Activated naive CD4-positive, alpha-beta T cell treated with anti-CD3 and anti-CD28 coated beads, Interleukin-2, amount 10 ng/mL, durations not matched to agents 7 days and 5 days (primary cell): ENCODE results near the gene MPP3.
"Not testable (repeated sequence)": the region's sequence is repeated elsewhere in the genome, so short reads cannot be mapped to it uniquely, and the experiment has no call there.

Source experiments
- CTCF ChIA-PET: fragments of 350-600 bp; sonication (Branson Sonifier 250); formaldehyde crosslinking; loops from one replicate; lab custom pipeline; 2021; ENCODE audit warnings: antibody characterized with exemption; lab: Charles Lee
- DNase-seq: peaks from one replicate; pipeline ENCODE4 v3.0.0-alpha.2; 2020
- H3K27ac Mint-ChIP-seq: one replicate; pipeline ENCODE4 v1.8.0; 2021; ENCODE audit warnings: mild to moderate bottlenecking, moderate library complexity, mixed read lengths
- H3K27me3 Mint-ChIP-seq: one replicate; pipeline ENCODE4 v1.8.0; 2021; ENCODE audit warnings: mild to moderate bottlenecking, mixed read lengths
- H3K36me3 Mint-ChIP-seq: one replicate; pipeline ENCODE4 v1.8.0; 2021; ENCODE audit warnings: mixed read lengths
- H3K4me1 Mint-ChIP-seq: one replicate; pipeline ENCODE4 v1.8.0; 2021; ENCODE audit warnings: mixed read lengths
- H3K4me3 Mint-ChIP-seq: one replicate; pipeline ENCODE4 v1.8.0; 2021; ENCODE audit warnings: mild to moderate bottlenecking, moderate library complexity, mixed read lengths
- H3K9me3 Mint-ChIP-seq: one replicate; pipeline ENCODE4 v1.8.0; 2021; ENCODE audit warnings: mixed read lengths

Gene MPP3

DNA sequence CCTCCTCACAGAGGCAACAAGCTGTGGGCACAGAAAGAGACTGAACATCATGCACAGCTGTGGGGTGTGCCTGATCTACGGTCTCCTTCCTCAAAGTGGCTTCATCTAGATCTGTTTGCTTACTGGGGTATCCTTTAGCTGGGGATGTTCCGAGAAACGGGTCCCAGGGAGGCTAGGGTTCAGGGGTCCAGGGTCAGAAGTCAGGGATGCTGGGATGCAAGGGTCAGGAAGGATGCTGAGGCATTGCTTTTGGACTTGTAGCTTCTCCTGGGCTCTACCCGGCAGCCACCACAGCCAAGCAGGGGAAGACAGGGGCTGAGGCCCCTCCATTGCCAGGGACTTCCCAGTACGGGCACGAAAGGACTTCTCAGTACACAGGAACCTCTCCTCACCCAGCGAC lies 20.6 kb upstream of the MPP3 start:
- H3K27me3 Mint-ChIP-seq = peaks cover 62% of the 10 kb centered on the region
- DNase-seq = no peak
- no peak overlapping the region for H3K27ac Mint-ChIP-seq
- H3K4me1 Mint-ChIP-seq = no peaks in the 10 kb centered on the region
- no peaks in the 10 kb centered on the region for H3K36me3 Mint-ChIP-seq
- CTCF ChIA-PET = interaction anchor here (1.1 kb wide), 1 partner anchor 27 kb away, joined by 5 read pairs; no protein-coding TSS in a partner anchor
- H3K4me3 Mint-ChIP-seq = no peak overlapping the region
- no peaks in the 10 kb centered on the region for H3K9me3 Mint-ChIP-seq

DNA sequence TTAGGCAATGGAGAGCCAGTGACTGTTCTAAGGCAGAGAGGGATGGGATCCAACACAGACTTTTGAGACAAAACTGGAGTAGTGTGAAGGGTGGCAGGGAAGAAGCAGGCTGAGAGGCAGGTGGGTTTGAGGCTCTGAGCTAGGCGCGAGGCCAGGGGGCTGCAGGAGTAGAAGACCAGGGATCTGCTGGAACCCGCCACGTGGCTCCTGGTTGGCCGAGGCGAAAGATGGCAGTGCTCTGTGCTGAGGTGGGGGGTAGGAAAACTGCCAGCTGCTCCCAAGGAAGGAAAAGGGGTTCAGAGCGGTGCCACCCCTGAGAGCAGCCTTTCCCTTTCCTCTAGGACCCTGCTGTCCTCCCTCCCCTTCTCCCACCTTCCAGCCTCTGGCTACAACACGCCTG lies 19.6 kb upstream of the MPP3 start:
- no peaks in the 10 kb centered on the region for H3K9me3 Mint-ChIP-seq
- H3K36me3 Mint-ChIP-seq = no peaks in the 10 kb centered on the region
- no peak for DNase-seq
- H3K4me1 Mint-ChIP-seq = no peaks in the 10 kb centered on the region
- no peak overlapping the region for H3K4me3 Mint-ChIP-seq
- H3K27ac Mint-ChIP-seq = no peak overlapping the region
- CTCF ChIA-PET = no interaction called here
- H3K27me3 Mint-ChIP-seq = peaks cover 60% of the 10 kb centered on the region

DNA sequence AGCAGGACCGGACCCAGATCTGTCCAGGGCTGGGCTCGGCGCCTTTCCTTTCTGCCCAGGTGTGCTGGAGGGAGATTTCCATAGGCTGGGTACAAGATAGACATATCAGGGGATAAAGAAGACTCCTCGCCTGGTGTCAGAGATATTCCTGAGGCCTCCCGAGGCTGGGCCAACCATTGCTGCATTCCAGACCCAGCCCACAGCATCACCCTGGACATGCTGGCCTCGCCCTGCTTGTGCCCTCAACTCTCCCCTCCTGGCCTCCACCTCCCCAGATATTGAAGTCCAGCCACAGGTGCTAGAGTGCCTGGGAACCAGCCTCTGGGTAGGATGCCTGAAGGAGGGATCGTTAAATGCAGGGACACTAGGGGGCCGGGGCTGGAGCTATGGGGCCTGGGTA lies 16.2 kb upstream of the MPP3 start:
- CTCF ChIA-PET = no interaction called here
- peaks cover 46% of the 10 kb centered on the region for H3K27me3 Mint-ChIP-seq
- no peak for DNase-seq
- H3K4me3 Mint-ChIP-seq = no peak overlapping the region
- no peaks in the 10 kb centered on the region for H3K9me3 Mint-ChIP-seq
- no peak overlapping the region for H3K27ac Mint-ChIP-seq
- H3K4me1 Mint-ChIP-seq = no peaks in the 10 kb centered on the region
- no peaks in the 10 kb centered on the region for H3K36me3 Mint-ChIP-seq

DNA sequence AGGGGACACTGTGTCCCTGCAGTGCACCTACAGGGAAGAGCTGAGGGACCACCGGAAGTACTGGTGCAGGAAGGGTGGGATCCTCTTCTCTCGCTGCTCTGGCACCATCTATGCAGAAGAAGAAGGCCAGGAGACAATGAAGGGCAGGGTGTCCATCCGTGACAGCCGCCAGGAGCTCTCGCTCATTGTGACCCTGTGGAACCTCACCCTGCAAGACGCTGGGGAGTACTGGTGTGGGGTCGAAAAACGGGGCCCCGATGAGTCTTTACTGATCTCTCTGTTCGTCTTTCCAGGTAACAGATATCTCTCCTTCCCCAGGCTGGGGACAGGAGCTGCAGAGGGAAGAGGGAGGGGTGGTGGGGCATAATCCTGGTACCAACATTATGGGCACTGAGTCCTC lies 15.7 kb upstream of the MPP3 start:
- CTCF ChIA-PET = no interaction called here
- DNase-seq = no peak
- no peaks in the 10 kb centered on the region for H3K9me3 Mint-ChIP-seq
- no peaks in the 10 kb centered on the region for H3K36me3 Mint-ChIP-seq
- H3K27me3 Mint-ChIP-seq = peaks cover 40% of the 10 kb centered on the region
- H3K27ac Mint-ChIP-seq = no peak overlapping the region
- no peak overlapping the region for H3K4me3 Mint-ChIP-seq
- H3K4me1 Mint-ChIP-seq = no peaks in the 10 kb centered on the region

DNA sequence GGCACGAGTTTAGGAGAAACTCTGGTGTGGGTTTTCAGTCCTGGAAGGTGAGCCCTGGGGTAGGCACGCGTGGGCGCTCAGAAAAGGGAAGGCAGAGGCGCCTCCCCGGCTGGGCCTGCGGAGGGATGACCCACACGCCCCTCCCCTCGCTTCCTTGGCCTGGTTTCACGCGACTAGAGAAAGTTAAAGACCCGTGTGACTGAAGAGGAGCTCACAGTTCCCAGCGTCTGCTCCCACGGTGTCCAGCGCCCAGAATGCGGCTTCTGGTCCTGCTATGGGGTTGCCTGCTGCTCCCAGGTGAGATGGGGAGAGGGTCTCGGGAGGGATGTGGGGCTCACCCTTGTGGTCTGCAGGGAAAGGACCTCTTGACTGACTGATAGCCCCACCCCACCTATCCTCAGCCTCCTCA lies 14.0 kb upstream of the MPP3 start, which contains the start of gene CD300LG:
CD300LG (plus strand) TSS at position 214 of the 409 bp plus-strand sequence; CDS start at position 255, 41 bp downstream.
- Mint-ChIP-seq H3K36me3 (no peaks in the 10 kb centered on the region), H3K4me3 (no peak within 1 kb of the TSS), H3K4me1 (no peaks in the 10 kb centered on the region), H3K27ac (no peak within 1 kb of the TSS), H3K9me3 (no peaks in the 10 kb centered on the region), H3K27me3 (peaks cover 36% of the 10 kb centered on the region)
- DNase-seq = no peak
- CTCF ChIA-PET = interaction anchor here (0.7 to 1.8 kb wide), 13 partner anchors 9 to 153 kb away, joined by 3 to 9 read pairs (median 4); no protein-coding TSS in a partner anchor

DNA sequence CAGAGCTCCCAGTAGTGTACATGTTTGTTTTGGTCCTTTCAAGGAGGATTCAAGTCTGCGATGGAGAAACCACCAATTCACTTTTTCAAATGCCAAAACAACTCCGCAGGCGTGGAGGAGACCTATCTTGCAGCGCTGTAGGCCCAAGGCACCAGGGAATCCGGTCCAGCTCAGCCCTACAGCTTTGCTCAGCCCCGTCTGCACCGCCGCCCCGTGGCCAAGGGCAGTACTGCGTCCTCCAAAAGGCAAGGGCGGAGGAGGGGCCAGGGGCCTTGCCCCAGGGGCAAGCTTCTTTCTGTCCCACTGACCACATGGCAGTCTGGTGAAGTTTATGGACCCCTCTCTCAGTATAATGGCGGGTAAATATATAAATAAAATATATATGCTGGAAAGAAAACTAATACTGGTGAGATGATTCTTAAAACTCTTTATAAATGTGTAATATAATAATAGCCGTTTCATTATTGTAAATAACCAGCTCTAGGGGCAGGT lies 13.3 kb upstream of the MPP3 start:
- Mint-ChIP-seq H3K4me3 (no peak overlapping the region), H3K4me1 (no peaks in the 10 kb centered on the region), H3K27ac (no peak overlapping the region), H3K27me3 (peaks cover 43% of the 10 kb centered on the region), H3K9me3 (no peaks in the 10 kb centered on the region), H3K36me3 (no peaks in the 10 kb centered on the region)
- CTCF ChIA-PET = interaction anchor here (0.7 to 2.6 kb wide), 21 partner anchors 8 to 269 kb away, joined by 3 to 9 read pairs (median 4); no protein-coding TSS in a partner anchor
- peak; percentile 82 for DNase-seq

DNA sequence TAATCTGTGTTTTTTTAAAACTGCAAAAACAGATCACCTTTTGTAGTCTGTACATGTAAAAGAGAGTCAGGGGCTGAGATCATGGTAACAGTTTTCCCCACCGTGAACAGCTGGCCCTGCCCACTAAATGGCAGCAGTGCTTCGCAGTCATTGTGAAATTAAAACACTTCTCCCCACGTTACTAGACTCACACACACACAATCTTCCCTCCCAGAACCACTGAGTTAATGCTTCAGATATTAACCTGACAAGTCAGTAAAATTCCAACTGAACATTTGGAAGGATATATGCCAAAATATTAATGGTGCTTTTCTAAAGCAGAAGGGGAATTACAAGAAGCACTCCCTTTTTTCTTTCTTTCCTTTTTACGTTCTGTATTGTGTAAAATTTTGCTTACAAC lies 12.8 kb upstream of the MPP3 start:
- no peak for DNase-seq
- Mint-ChIP-seq H3K36me3 (no peaks in the 10 kb centered on the region), H3K27ac (no peak overlapping the region), H3K27me3 (peaks cover 48% of the 10 kb centered on the region), H3K9me3 (no peaks in the 10 kb centered on the region), H3K4me1 (no peaks in the 10 kb centered on the region), H3K4me3 (no peak overlapping the region)
- CTCF ChIA-PET = interaction anchor here (0.7 to 2.6 kb wide), 20 partner anchors 8 to 269 kb away, joined by 3 to 9 read pairs (median 4); no protein-coding TSS in a partner anchor

DNA sequence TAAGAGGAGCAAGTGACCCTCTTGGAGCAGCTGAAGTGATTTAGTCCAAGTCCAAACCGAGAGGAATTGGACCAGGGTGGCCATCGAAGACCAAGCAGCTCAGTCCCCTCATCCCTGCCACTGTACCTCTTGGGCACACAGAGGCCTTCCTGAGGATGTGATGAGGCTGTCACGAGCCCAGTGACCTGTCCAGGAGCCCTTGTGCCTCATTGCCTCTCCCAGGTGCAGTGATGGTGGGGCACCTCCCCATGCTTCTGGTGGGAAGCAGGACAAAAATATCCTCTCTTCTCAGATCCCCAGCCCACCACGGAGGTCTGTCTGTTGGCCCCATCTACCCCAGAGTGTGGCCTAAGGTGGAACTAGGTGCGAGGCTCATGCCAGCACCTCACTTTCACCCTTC lies 11.3 kb upstream of the MPP3 start:
- CTCF ChIA-PET = interaction anchor here (2.6 kb wide), 1 partner anchor 34 kb away, joined by 7 read pairs; no protein-coding TSS in a partner anchor
- no peak overlapping the region for H3K27ac Mint-ChIP-seq
- H3K36me3 Mint-ChIP-seq = no peaks in the 10 kb centered on the region
- DNase-seq = no peak
- H3K4me3 Mint-ChIP-seq = no peak overlapping the region
- H3K27me3 Mint-ChIP-seq = peaks cover 54% of the 10 kb centered on the region
- no peaks in the 10 kb centered on the region for H3K4me1 Mint-ChIP-seq
- H3K9me3 Mint-ChIP-seq = no peaks in the 10 kb centered on the region

DNA sequence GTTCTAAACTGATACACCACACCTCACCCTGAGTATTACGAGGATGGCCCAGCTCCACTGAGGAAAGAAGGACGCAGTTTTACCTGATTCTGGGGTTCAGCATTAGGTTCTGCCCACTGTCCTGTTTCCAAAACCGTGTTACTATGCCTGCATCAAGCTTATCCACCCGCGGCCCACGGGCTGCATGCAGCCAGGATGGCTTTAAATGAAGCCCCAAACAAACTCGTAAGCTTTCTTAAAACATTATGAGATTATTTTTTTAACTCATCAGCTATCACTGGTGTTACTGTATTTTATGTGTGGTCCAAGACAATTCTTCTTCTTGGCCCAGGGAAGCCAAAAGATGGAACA lies 10.0 kb upstream of the MPP3 start:
- Mint-ChIP-seq H3K4me3 (no peak overlapping the region), H3K36me3 (no peaks in the 10 kb centered on the region), H3K27ac (no peak overlapping the region), H3K27me3 (peaks cover 49% of the 10 kb centered on the region), H3K9me3 (no peaks in the 10 kb centered on the region), H3K4me1 (no peaks in the 10 kb centered on the region)
- no peak for DNase-seq
- CTCF ChIA-PET = no interaction called here

DNA sequence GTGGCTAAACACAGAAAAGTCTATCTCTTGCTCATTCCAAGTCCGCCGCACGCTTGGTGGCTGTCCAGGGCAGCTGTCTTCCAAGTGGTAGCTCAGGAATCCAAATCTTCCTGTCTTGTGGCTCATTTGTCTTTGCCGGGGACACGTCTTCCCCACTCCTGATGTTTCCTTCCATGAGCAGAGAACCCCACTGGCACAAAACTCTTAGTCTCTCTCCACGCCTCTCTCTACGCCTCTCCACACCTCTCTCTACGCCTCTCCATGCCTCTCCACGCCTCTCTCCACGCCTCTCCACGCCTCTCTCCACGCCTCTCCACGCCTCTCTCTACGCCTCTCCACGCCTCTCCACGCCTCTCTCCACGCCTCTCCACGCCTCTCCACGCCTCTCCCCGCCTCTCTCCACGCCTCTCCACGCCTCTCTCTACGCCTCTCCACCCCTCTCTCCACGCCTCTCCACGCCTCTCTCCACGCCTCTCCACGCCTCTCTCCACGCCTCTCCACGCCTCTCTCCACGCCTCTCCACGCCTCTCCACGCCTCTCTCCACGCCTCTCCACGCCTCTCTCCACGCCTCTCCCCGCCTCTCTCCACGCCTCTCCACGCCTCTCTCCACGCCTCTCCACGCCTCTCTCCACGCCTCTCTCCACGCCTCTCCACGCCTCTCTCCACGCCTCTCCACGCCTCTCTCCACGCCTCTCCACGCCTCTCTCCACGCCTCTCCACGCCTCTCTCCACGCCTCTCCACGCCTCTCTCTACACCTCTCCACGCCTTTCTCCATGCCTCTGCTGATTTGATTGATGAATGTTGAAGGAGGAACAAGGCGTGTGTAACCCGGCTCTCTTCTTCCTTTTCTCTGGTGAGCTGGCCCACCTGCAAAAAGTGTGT lies 9.4 kb upstream of the MPP3 start:
- CTCF ChIA-PET = interaction anchor here (0.6 kb wide), 1 partner anchor 299 kb away, joined by 4 read pairs; no protein-coding TSS in a partner anchor
- H3K27me3 Mint-ChIP-seq = peaks cover 51% of the 10 kb centered on the region
- DNase-seq, H3K36me3 Mint-ChIP-seq, H3K4me1 Mint-ChIP-seq, H3K4me3 Mint-ChIP-seq, H3K27ac Mint-ChIP-seq, H3K9me3 Mint-ChIP-seq: not testable (repeated sequence)

DNA sequence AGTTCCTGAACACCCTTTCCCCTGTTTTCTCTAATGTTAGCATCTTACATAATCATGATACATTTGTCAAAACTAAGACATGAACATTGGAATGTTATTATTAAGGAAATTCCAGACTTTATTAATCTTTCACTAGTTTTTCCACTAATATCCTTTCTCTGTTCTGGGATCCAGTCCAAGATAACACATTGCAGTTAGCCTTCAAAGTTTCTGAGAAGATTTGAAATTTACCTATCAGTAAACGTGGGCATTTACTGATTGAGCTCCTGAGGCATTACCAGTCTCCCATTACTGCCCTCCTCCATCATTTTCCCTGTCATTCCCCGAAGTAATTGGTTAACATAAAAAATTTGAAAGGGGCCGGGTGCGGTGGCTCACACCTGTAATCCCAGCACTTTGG lies 8.3 kb upstream of the MPP3 start:
- Mint-ChIP-seq H3K4me1 (no peaks in the 10 kb centered on the region), H3K36me3 (no peaks in the 10 kb centered on the region), H3K27ac (no peak overlapping the region), H3K9me3 (no peaks in the 10 kb centered on the region), H3K27me3 (peaks cover 47% of the 10 kb centered on the region), H3K4me3 (no peak overlapping the region)
- CTCF ChIA-PET = interaction anchor here (0.6 kb wide), 1 partner anchor 300 kb away, joined by 4 read pairs; no protein-coding TSS in a partner anchor
- no peak for DNase-seq

DNA sequence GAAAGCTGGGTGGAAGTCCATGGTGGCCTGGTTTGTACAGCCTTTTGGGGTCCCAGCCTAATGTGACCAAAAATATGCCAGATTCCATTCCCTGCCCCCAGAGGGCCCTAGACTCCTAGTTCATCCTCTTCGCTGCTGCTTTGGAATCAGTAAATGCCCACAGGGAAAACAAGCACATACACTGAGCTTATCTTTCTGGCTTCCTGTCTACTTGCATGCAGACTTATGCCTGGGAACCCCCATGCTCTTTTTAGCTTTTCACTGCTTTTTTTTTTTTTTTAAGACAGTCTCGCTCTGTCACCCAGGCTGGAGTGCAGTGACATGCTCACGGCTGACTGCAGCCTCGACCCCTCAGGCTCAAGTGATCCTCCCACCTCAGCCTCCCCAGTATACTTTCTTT lies 7.9 kb upstream of the MPP3 start:
- peaks cover 49% of the 10 kb centered on the region for H3K27me3 Mint-ChIP-seq
- H3K4me1 Mint-ChIP-seq = no peaks in the 10 kb centered on the region
- CTCF ChIA-PET = no interaction called here
- no peaks in the 10 kb centered on the region for H3K36me3 Mint-ChIP-seq
- no peak overlapping the region for H3K27ac Mint-ChIP-seq
- no peak for DNase-seq
- H3K4me3 Mint-ChIP-seq = no peak overlapping the region
- H3K9me3 Mint-ChIP-seq = no peaks in the 10 kb centered on the region

DNA sequence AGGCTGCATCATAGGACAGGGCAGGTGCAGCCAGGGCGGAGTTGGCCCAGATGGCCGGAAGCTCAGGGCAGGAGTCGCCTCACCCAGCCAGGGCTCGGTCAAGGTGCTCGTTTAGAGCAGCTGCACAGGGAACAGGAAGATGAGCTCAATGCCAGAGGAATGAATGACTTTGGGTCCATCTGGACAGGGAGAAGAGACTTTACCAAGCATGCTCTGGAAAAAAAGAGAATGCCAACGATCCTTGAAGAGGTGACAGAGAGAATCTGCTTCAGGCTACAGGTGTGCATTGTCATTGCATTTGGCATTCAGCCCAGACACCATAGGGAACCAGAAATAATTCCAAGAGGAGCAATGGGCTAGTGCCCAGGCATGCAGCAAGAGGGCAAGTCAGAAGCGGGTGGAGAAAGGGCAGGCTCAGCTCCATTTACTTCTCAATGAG lies 6.7 kb upstream of the MPP3 start:
- H3K27ac Mint-ChIP-seq = no peak overlapping the region
- peaks cover 60% of the 10 kb centered on the region for H3K27me3 Mint-ChIP-seq
- no peak overlapping the region for H3K4me3 Mint-ChIP-seq

DNA sequence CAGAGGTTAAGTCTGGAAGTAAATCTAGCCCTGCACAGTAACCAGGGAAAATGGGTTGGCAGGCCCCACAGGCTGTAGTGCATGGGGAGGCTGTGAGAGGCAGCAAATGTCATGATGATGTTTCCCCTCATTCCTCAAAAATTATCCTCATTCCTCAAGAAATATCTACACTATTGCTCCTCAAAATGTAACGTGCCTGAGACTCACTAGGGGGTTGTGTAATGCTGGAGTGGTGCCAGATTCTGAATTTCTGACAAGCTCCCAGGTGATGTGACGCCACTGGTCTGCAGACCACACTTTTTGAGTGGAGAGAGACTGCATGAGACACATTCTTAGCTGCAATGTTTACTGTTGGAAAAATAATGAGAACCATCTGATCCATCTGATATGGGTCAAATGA lies 1.2 kb upstream of the MPP3 start:
- peaks cover 78% of the 10 kb centered on the region for H3K27me3 Mint-ChIP-seq
- H3K9me3 Mint-ChIP-seq = peaks cover 4% of the 10 kb centered on the region
- CTCF ChIA-PET = no interaction called here
- no peak overlapping the region for H3K27ac Mint-ChIP-seq
- H3K4me1 Mint-ChIP-seq = peaks cover 14% of the 10 kb centered on the region
- H3K4me3 Mint-ChIP-seq = peak overlapping the region; percentile 70
- no peak for DNase-seq
- no peaks in the 10 kb centered on the region for H3K36me3 Mint-ChIP-seq

More for the DNA sequence above, 6.7 kb upstream of the MPP3 start:
- Mint-ChIP-seq H3K4me1 (no peaks in the 10 kb centered on the region), H3K36me3 (no peaks in the 10 kb centered on the region), H3K9me3 (no peaks in the 10 kb centered on the region)
- DNase-seq = no peak
- CTCF ChIA-PET = no interaction called here
